ENCODE data around the gene NEUROG1.
"Not testable (repeated sequence)": the region's sequence is repeated elsewhere in the genome, so short reads cannot be mapped to it uniquely, and the experiment has no call there.

NEUROG1 gene

GRCh38 chr5:135534609-135535419, 950 bp downstream of the NEUROG1 start:
- no peak for DNase-seq

- DNase-seq: no peak
Observed at GRCh38 chr5:135533794-135534193, 2.0 kb downstream of the NEUROG1 start.

GRCh38 chr5:135533334-135533733, 2.4 kb downstream of the NEUROG1 start:
- DNase-seq: no peak

- DNase-seq: not testable (repeated sequence)
Observed at GRCh38 chr5:135529576-135529975, 6.2 kb downstream of the NEUROG1 start.

GRCh38 chr5:135526924-135527323, 8.8 kb downstream of the NEUROG1 start:
- DNase-seq: no peak

GRCh38 chr5:135521964-135522363, 13.8 kb downstream of the NEUROG1 start:
- DNase-seq: no peak

GRCh38 chr5:135517631-135518030, 18.1 kb downstream of the NEUROG1 start:
- no peak for DNase-seq

- no peak for DNase-seq
Observed at GRCh38 chr5:135514116-135514515, 21.6 kb downstream of the NEUROG1 start.

GRCh38 chr5:135511761-135512575, 23.8 kb downstream of the NEUROG1 start:
- no peak for DNase-seq

GRCh38 chr5:135509995-135510394, 25.8 kb downstream of the NEUROG1 start:
- no peak for DNase-seq

- no peak for DNase-seq
Observed at GRCh38 chr5:135508496-135509005, 27.2 kb downstream of the NEUROG1 start.

GRCh38 chr5:135505973-135506372, 29.8 kb downstream of the NEUROG1 start:
- no peak for DNase-seq

GRCh38 chr5:135504376-135504775, 31.4 kb downstream of the NEUROG1 start:
- DNase-seq: no peak

GRCh38 chr5:135503871-135504270, 31.9 kb downstream of the NEUROG1 start:
- no peak for DNase-seq

- DNase-seq: no peak
Observed at GRCh38 chr5:135502836-135503520, 32.8 kb downstream of the NEUROG1 start.

- no peak for DNase-seq
Observed at GRCh38 chr5:135501965-135502364, 33.8 kb downstream of the NEUROG1 start.

- no peak for DNase-seq
Observed at GRCh38 chr5:135498637-135498995, 37.1 kb downstream of the NEUROG1 start.

GRCh38 chr5:135497971-135498636, 37.7 kb downstream of the NEUROG1 start:
- DNase-seq: peak; percentile 86

GRCh38 chr5:135495531-135495930, 40.2 kb downstream of the NEUROG1 start:
- DNase-seq: not testable (repeated sequence)

GRCh38 chr5:135494196-135494595, 41.6 kb downstream of the NEUROG1 start:
- no peak for DNase-seq

- no peak for DNase-seq
Observed at GRCh38 chr5:135493406-135494180, 42.2 kb downstream of the NEUROG1 start.

GRCh38 chr5:135492319-135492626, 43.5 kb downstream of the NEUROG1 start:
- DNase-seq: no peak

All from DMS 273 treated with DMSO at 0.1 percent for 48 hours (cell line).